LoVo (cell line): Measurements from ENCODE around the gene EZR.
"Not testable (repeated sequence)": the region's sequence is repeated elsewhere in the genome, so short reads cannot be mapped to it uniquely, and the experiment has no call there.

Experiments
- DNase-seq: peaks from one replicate; pipeline ENCODE4 v3.0.0-alpha.2; 2016; ENCODE audit warnings: low spot score

Gene EZR

DNA sequence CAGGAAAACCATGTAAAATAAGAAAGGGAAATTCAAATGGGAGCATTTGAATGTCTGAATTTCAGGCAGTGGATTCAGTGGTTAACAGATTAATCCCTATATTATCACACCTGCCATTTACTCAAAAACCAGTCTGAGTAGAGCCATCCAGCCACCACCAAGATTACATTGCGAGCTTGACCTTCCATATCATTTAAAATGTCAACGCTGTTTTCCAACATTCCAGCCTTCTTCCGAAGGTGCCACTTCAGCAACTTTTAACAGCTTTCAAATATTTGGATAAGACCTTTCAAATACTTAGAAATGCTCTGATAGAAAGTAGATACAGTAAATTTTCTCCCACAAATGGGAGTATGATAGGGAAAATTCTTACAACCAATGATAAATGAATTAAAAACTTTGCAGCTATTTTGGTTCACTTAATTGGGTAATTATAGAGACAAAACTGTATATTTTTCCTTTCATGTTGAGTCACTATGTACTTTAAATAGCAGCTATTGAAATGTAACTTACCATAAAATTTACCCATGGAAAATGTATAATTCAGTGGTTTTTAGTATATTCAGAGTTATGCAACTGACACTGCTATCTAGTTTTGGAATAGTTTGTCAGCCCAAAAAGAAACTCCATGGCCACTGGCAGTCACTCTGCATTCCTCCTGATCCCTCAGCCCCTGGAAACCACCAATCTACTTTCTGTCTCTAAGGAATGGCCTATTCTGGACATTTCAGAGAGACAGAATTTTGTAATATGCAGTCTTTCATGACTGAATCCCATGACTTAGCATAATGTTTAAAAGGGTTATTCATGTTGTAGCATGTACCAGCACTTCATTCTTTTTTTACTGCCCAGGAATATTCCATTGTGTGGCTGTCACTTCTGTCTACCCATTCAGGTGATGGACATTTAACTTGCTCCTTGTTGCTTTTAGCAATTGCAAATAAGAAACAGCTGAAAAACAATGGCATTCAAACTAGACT, 21.5 kb downstream of the EZR start:
- no peak for DNase-seq

DNA sequence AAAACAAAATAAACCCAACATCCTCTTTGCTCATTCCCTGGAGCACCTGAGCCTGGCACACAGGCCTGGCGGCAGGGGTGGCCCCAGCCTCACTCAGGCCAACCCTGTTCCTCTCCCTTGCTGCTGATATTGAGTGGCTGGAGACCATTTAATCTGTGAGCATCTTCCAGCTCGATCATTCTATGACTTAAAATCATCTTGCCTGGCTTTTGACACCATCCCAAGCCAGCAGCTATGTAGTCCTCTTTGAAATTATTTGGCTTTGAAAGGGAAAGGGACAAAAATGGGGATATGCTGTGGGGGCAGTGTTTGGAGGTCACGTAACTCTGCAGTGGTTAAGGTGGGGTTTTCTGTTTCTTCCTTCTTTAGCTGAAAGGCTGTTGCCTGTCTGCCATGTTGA, 22.8 kb downstream of the EZR start:
- DNase-seq, result no peak

DNA sequence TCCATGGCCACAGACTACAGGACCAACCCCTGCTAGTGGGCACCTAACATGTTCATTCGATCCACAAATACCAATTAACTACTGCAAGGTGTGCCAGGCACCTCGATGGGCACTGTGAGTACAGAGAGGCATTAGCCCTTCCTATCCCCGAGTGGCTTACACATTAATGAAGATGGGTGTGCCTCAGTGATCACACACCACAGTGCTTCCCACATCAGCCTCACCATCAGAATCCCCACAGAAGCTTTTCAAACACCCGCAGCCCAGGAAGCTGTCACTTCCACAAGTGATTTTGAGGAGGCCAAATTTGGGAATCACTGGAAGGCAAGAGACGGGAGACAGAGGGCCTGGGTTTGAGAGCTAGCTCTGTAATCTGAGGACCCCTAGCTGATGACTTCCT, 23.7 kb downstream of the EZR start:
- no peak for DNase-seq

DNA sequence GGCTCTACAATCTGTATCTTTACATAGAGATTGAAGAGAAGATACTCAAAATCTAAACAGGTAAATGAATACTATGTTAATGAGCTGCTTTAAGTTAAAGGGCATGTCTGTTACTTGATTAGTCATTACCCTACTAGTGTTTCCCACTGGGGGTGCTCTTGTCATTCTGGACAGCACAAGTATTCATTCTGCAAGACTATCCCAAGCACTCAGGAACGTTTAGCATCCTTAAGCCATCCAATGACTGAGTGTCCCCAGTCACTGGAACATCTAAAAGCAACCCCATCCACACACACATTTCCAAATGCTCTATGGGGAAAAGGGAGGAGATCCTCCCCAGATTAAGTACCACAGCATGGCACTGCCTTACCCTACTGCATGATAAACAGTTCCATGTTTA, 25.7 kb downstream of the EZR start:
- peak; percentile 33 for DNase-seq

DNA sequence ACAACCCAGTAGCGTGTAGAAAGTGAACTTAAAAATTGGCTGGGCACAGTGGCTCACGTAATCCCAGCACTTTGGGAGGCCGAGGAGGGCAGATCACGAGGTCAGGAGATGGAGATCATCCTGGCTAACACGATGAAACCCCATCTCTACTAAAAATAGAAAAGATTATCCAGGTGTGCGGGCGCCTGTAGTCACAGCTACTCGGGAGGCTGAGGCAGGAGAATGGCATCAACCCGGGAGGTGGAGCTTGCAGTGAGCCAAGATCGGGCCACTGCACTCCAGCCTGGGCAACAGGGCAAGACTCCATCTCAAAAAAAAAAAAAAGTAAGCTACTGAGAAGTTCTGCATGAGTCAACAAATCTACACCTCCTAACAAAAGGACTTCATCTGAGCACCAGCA, 26.7 kb downstream of the EZR start:
- DNase-seq, result not testable (repeated sequence)

DNA sequence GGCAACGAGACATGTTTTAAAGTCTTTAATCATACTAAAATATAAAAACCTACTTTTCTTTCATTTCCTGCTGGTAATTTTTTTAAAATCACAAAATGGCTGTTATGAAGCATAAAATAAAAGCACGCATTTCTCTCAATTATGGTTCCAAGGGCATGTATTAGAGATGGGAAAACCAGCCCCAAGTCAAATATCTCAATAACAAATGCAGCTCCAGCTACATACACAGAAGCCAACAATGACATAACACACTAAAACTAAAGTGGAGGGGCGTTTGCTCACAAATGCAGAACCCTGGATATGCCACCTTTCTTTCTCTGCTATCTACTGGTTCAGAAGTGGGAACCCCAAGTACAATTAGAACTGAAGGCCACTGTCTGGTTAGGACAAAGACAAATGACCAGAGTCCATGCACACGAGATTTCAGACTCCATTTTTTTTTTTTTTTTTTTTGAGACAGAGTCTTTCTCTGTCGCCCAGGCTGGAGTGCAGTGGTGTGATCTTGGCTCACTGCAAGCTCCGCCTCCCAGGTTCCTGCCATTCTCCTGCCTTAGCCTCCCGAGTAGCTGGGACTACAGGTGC, 27.8 kb downstream of the EZR start:
- DNase-seq, result no peak

DNA sequence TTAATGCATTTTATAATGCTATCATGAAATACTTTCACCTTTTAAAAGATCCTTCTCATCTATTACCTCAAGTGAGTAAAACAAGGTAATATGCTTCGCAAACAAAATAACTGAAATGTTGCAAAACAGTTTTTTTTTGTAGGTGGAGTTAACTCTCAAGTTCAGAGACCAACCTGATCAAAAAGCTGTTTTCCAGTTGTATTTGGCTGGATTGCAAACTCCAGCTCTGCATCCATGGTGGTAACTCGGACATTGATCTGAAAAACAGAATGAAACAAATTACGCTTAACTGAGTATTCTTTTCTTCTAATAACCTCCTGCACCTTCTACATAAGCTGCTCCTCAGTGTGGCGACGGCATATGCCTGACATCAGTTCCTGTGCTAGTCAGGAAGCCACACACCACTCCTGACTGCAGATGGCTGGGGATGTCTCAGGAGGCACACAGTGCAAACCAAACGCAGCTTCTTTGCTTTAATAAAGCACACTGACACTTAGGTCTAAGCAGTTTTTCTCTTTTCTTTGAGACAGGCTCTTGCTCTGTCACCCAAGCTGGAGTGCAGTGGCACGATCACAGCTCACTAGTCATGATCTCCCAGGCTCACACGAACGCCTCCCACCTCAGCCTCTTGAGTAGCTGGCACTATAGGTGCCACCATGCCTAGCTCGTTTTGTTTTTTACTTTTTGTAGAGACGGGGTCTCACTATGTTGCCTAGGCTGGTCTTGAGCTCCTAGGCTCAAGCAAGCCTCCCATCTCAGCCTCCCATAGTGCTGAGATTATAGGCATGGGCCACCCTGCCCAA, 29.9 kb downstream of the EZR start:
- no peak for DNase-seq

DNA sequence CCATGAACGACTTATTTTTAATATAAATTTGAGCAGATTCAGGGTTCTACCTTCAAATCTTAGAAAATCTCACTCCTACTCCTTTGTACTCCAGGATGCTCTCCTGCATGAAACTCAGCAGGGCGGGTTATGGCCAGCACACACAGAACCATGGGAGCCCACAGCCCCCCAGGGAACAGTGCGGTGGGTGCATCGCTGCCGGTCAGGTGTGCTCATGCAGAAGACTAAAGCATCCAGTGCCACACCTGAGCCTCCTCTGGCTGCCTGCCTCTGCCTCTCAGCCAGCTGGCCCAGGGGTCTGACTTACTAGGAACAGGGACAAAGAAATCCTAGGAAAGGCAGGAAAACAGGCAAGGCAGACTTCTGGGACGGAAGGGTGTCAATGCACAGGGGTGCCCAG, 31.8 kb downstream of the EZR start:
- DNase-seq, result no peak

DNA sequence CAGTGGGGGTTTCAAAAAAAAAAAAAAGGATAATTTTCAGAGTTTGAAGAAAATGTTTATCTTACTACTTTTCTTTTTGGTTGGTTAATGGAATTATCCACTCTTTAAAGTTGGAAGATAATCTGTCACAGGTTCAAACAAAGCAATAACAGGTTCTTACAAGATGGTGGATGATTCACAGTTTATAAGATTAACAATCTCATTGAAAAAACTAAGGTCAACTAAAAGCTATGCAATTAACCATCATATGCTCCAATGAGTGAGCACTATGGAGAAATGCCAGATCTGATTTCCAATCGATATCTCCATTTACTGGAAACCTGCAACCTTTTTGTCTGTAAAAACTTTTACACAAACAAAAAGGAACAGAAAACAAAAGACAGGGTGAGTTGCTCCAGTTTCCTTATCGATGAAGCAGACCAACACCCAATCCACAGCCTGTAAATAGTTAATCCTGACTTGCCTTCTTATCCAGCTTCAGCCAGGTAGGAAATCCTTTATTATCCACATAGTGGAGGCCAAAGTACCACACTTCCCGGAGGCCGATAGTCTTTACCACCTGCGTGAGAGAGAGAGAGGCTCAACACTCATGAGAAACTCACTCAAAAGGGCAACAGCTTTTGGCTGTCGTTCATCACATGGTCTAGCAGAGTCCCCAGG, 32.4 kb downstream of the EZR start:
- DNase-seq, result no peak

DNA sequence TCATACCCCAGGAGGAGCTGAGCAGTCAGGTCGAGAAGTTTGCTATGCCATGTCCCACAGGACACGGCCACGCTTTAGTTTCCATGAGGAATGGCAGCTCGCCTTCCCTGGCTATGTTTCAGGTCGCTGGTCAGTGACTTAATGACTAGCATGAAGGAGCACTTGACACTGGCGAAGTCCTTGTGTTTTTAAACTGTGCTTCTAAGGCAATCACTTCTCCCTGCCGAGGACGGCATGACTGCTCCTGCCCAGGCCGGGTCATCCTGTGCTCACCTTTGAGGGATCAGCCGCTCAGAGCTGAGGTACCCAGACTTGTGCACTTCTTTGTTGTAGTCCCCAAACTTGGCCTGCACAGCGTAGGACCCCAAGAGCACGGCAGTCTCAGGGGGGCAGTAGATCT, 34.1 kb downstream of the EZR start:
- no peak for DNase-seq

DNA sequence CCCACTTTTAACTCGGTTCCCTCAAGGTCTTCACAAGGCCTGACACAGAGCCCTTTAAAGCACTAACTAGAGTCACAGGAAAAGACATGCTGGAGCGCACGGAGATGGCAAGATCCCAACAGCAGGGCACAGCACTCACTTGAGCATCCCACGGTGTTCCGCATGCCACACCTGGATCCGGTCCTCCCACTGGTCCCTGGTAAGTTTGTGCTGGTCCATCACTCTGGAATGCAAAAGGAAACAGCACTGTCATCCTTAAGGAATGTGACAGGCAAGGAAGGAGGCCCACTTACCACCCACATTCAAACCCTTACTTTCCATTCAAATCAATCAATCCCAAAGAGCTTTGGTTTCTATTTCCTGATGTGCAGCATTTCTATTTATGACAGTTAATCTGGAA, 34.7 kb downstream of the EZR start:
- DNase-seq, result no peak

DNA sequence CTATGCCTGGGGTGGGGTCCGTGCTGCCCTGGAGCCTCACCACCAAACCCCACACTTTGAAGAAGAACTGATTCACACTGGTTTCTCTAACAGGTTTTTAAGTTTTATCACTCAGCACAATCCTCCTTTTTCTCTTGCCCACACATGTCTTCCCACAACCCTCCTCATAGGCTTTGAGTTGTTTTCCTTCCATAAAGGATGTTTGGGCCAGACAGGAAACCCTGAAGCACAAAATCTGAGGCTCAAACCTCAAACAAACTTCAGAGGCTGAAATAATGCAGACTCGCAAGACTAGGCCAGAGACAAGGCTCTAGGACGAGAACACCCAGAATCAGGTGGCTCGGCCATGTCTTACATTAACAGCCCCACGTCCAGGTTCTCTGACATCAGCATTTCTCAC, 35.3 kb downstream of the EZR start:
- DNase-seq, result no peak

DNA sequence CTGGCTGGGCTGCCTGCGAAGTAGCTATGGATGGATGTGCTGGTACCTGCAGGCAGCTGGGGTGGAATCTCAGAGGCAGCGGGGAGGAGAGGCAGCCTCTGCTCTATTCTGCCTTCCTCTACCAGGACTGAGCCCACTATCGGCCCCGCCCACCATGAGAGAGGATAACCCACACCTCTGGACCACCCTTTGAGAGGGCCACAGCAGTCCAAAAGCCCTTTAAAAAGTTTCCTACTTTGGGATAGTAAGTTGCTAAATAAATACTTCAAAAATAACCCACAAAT, 36.1 kb downstream of the EZR start:
- no peak for DNase-seq

DNA sequence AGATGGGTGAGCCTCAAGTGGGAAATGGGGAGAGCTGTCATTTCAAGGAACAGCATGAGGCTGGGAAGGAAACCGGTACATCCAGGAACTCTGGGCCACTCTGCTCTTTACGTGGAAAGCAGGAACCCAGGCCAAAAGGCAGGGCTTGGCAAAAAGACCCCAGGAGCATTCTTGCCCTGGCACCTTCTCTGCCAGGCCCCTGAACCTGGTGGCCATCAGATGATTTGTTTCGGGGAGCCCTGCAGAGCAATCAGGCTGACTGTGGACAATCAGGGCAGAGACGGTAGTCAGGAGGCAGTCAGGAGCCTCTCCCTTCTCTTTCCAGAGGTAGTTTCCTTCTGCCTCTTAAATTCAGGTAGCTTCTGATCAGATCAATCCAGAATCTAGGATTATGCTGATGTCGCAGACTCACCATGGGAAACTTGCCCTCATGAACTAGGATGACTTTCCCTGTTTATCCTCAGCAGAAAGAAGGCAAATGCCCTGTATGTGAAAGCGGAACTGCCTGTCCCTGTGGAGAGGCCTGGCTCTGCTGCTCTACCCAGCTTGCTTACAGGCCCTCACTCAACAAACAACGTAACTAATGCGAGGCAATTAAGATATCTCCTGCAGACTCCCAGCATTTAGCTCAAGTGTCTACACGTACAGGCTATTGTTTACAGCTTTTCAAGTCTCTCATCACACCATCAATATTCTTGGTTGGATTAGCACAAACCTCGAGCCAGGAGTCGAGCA, 36.6 kb downstream of the EZR start:
- DNase-seq, result no peak

DNA sequence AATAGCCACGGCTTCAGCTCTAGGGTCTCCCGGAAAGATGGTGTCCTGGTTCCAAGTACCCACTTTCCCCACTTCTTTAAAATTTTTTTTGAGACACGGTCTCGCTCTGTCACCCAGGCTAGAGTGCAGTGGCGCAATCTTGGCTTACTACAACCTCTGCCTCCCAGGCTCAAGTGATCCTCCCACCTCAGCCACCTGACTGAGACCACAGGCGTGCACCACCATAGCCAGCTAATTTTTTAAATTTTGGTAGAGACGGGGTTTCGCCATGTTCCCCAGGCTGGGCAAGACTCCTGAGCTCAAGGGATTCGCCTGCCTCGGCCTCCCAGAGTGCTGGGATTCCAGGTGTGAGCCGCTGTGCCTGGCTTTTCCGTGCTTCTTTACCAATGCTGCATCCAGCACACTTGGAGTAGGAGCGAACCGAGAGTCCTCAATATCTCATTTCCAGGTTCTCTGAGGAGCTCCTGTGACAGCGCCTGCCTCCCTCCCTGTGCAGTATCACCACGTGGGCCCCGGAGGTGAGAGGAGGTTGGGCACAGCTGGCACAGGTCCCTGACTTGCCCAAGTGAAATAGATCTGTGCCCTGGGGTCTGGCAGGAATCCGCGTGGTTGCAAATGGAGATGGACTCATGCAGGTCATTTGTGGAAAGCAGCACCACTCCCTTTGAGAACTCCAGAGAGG, 37.3 kb downstream of the EZR start:
- no peak for DNase-seq

DNA sequence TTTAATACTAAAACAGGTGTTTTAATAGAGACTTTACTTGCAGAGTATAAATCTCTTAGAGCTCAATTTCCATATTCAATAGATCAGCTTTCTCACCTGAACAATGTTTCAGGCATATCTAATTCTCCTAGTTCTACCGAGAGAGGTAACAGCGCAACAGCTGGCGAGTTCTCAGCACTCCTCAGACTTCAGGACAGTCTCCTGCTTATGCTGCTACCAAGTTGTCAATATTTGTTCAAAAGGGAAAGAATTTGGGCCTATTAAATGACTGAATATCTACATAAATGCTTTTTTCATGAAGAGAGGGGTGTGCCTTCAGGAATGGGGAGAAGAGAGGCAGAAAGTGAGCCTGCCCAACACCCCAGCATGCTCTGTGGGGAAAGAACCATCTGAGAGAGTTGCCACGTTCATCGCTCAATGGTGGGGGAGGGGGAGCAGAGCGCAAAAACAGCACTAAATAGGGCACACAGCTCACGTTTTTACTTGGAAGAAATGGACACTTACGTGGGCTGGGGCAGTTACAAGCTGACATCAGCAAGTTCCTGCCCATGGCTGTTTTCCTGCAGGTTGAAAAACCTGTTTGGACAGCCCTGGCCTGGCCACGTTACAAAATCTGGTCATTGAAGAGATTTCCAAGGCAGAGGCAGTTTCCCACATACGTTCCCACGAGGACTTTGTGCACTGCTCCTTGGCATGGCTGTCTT, 38.0 kb downstream of the EZR start:
- no peak for DNase-seq

DNA sequence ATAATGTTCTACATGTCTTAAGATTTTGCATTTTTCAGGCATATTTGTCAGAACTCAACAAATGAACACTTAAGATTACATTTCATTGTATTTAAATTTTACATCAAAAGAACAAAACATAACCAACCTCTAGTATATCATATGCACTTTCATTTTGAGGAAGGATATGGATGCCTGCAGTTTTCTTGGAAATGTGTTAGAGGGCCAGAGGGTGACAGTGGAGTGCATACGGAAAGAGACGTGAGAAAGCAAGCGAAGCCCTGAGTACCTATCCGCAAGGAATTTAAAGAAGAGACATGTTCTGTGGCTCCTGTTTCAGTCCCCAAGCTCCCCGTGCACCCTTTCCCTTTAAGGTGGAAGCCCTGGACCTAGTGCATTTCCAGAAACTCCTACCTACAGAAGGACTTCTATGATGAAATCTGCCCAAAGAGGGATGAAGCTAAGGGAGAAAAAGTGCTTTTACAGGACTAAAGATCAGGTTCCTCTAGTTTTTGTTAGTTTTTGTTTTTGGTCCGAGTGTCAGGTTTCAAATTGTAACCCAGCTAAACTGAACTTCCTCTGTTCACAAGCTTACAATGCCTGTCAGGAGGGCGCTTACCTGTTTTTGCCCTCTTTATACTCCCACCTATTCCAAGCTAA, 38.8 kb downstream of the EZR start:
- DNase-seq, result no peak

DNA sequence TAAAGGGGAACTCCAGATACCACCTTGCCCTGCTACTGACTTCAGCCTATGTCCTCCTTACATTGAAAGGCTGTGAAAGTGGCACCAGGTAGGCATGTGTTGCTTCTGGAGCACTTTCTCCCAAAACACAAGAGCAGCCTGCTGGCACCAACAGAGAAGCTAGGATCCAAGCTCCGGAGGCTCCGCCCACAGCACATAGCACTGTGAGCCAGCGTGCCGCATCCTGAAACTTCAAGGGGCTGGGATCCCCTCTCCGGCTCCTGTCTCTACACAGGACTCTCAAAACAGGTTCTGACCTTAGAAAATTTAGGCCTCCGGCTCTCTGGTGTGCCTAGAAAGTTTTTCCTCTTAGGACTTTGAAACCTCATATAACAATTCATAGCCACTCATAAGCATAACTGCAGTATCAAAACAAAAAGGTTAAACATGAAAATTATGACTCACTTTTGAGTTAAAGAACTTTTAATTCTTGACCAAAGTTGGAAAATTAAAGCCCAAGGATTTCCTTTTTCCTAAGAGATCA, 41.1 kb downstream of the EZR start:
- DNase-seq, result no peak

DNA sequence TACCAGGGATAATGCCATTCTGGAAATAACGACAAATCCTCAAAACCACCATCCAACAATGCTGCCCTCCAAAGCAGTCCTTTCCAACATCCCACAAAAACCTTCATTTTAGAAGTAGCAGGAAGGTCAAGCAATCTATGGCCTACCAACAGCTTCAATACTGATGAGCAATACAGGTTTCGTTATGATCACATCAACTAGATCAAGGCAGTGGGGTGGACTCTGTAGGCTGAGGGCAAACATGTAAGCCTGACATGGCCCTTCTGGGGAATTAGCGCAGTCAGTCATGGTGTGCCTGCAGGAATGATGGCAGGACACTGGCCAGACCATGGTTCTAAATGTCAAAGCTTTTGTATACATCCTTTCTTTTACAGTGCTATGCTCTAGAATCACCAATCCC, 41.7 kb downstream of the EZR start:
- DNase-seq, result no peak

DNA sequence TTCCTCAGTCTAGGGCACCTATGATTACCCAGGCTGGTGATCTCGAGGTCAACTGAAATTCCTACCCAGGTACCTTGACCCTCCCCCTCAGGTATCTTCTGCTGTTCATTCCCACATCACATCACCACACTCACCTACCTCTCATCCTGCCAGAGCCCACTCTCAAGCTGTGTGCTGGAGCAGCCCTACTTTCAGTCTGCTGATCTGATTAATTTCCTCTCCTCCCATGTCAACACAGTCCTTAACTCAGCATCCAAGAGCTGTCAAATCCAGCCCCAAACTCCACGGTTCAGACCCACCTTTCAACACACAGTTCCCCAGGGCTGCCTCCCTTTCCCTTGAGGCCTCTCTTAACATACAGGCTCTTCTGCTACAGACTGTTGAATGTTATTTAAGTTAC, 42.4 kb downstream of the EZR start:
- DNase-seq, result no peak
